ENCODE data around the gene ARSB.
A peak's percentile ranks its signal among the peaks of the same experiment; 100 is the strongest.
"Not testable (repeated sequence)": the region's sequence is repeated elsewhere in the genome, so short reads cannot be mapped to it uniquely, and the experiment has no call there.

Gene ARSB

GRCh38 chr5:78909224-78909983 is 75.7 kb downstream of the ARSB start:
- H3K27ac ChIP-seq (ENCODE audit: low read length); H3K27me3 ChIP-seq (ENCODE audit: control insufficient read depth, insufficient read depth, low read length); H3K4me3 ChIP-seq (ENCODE audit: low read length): not testable (repeated sequence)

GRCh38 chr5:78908173-78909061 is 76.7 kb downstream of the ARSB start:
- peak overlapping the region; percentile 14 for H3K4me3 ChIP-seq (ENCODE audit: low read length)
- no peaks in the 10 kb centered on the region for H3K9me3 ChIP-seq (ENCODE audit: control insufficient read depth, low read depth, low read length)
- H3K36me3 ChIP-seq (ENCODE audit: control insufficient read depth, low read depth, low read length) = no peaks in the 10 kb centered on the region
- H3K9ac ChIP-seq (ENCODE audit: low read length) = no peak overlapping the region
- no peak overlapping the region for H3K27ac ChIP-seq (ENCODE audit: low read length)
- no peaks in the 10 kb centered on the region for H3K27me3 ChIP-seq (ENCODE audit: control insufficient read depth, insufficient read depth, low read length)
- peaks cover 8% of the 10 kb centered on the region for H3K4me1 ChIP-seq (ENCODE audit: control insufficient read depth, low read depth, low read length)

More at GRCh38 chr5:78909224-78909983, 75.7 kb downstream of the ARSB start:
- not testable (repeated sequence) for H3K4me1 ChIP-seq (ENCODE audit: control insufficient read depth, low read depth, low read length); H3K36me3 ChIP-seq (ENCODE audit: control insufficient read depth, low read depth, low read length); H3K9me3 ChIP-seq (ENCODE audit: control insufficient read depth, low read depth, low read length); H3K9ac ChIP-seq (ENCODE audit: low read length)

GRCh38 chr5:78907255-78907891 is 77.7 kb downstream of the ARSB start:
- no peaks in the 10 kb centered on the region for H3K9me3 ChIP-seq (ENCODE audit: control insufficient read depth, low read depth, low read length)
- H3K27me3 ChIP-seq (ENCODE audit: control insufficient read depth, insufficient read depth, low read length) = no peaks in the 10 kb centered on the region
- peaks cover 12% of the 10 kb centered on the region for H3K4me1 ChIP-seq (ENCODE audit: control insufficient read depth, low read depth, low read length)
- H3K9ac ChIP-seq (ENCODE audit: low read length) = no peak overlapping the region
- H3K27ac ChIP-seq (ENCODE audit: low read length) = no peak overlapping the region
- H3K4me3 ChIP-seq (ENCODE audit: low read length) = no peak overlapping the region
- H3K36me3 ChIP-seq (ENCODE audit: control insufficient read depth, low read depth, low read length) = no peaks in the 10 kb centered on the region

DNA sequence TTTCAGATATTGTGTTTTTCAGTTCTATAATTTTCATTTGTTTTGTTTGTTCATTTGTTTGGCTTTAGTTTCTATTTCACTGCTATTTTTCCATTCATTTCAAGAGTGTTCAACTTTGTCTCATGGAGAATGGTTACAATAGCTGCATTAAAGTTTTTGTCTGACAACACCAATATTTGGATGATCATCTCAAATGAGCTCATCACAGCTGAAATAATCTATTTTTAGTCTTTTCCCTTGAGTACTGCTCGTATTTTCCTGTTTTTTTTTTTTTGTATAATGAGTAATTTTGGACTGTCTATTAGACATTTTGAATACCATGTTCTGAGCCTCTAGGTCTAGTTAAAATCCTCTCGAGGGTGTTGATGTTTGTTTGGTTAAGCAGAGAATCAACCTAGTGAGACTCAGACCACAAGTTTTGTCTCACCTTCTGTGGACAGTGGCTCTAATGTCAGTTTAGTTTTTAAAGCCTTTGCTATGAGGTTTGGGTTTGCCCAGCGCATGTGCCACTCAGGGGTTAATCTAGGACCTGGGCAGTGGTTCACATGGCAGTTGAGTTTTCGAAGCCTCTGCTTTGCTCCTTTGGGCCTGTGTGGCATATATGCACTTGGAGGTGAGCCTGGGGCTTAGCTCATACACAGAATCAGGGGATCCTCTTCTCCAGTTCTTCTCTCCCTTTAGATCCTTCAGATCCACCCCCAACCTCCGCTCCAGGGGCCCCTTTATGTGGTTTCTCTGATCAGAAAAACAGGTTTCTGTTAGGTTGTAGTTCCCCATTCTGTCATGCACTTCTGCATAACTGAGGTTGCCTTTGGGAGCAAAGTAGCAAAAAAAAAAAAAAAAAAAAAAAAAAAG is 79.8 kb downstream of the ARSB start:
- Histone ChIP-seq H3K4me3 (ENCODE audit: low read length) (no peak overlapping the region), H3K27ac (ENCODE audit: low read length) (no peak overlapping the region), H3K36me3 (ENCODE audit: control insufficient read depth, low read depth, low read length) (no peaks in the 10 kb centered on the region), H3K4me1 (ENCODE audit: control insufficient read depth, low read depth, low read length) (peaks cover 12% of the 10 kb centered on the region), H3K9me3 (ENCODE audit: control insufficient read depth, low read depth, low read length) (no peaks in the 10 kb centered on the region), H3K27me3 (ENCODE audit: control insufficient read depth, insufficient read depth, low read length) (no peaks in the 10 kb centered on the region), H3K9ac (ENCODE audit: low read length) (no peak overlapping the region)

- no peaks in the 10 kb centered on the region for H3K36me3 ChIP-seq (ENCODE audit: control insufficient read depth, low read depth, low read length)
- peaks cover 8% of the 10 kb centered on the region for H3K4me1 ChIP-seq (ENCODE audit: control insufficient read depth, low read depth, low read length)
- no peak overlapping the region for H3K4me3 ChIP-seq (ENCODE audit: low read length)
- no peaks in the 10 kb centered on the region for H3K27me3 ChIP-seq (ENCODE audit: control insufficient read depth, insufficient read depth, low read length)
- no peaks in the 10 kb centered on the region for H3K9me3 ChIP-seq (ENCODE audit: control insufficient read depth, low read depth, low read length)
- H3K9ac ChIP-seq (ENCODE audit: low read length) = no peak overlapping the region
- H3K27ac ChIP-seq (ENCODE audit: low read length) = no peak overlapping the region
These were observed 81.2 kb downstream of the ARSB start for GRCh38 chr5:78903861-78904260.

GRCh38 chr5:78903353-78903752 is 81.8 kb downstream of the ARSB start:
- Histone ChIP-seq H3K27ac (ENCODE audit: low read length) (no peak overlapping the region), H3K4me3 (ENCODE audit: low read length) (no peak overlapping the region), H3K9ac (ENCODE audit: low read length) (no peak overlapping the region), H3K36me3 (ENCODE audit: control insufficient read depth, low read depth, low read length) (no peaks in the 10 kb centered on the region), H3K27me3 (ENCODE audit: control insufficient read depth, insufficient read depth, low read length) (no peaks in the 10 kb centered on the region), H3K9me3 (ENCODE audit: control insufficient read depth, low read depth, low read length) (no peaks in the 10 kb centered on the region), H3K4me1 (ENCODE audit: control insufficient read depth, low read depth, low read length) (peaks cover 4% of the 10 kb centered on the region)

DNA sequence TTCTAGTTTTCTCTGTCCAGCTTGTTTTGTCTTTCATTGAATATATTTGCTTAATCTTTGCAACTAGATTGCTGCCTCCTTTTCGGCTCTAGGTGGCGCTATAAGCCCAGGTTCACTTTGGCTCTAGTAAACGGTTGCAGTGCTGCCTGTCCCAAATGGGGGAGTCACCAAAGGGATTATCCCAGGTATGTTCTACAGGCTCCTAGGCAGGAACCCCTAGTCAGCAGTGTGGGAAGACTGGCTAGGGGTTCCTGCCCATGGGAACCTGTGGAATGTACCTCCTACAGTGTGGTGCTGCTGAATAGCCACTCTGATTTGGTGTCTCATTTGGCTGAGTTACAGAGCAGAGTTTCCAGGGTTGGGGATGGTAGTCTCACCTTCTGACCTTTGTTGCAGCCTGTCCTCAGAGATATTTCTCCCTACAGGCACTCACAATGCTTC is 85.2 kb downstream of the ARSB start:
- no peaks in the 10 kb centered on the region for H3K36me3 ChIP-seq (ENCODE audit: control insufficient read depth, low read depth, low read length)
- no peaks in the 10 kb centered on the region for H3K27me3 ChIP-seq (ENCODE audit: control insufficient read depth, insufficient read depth, low read length)
- no peak overlapping the region for H3K4me3 ChIP-seq (ENCODE audit: low read length)
- H3K27ac ChIP-seq (ENCODE audit: low read length) = no peak overlapping the region
- no peaks in the 10 kb centered on the region for H3K9me3 ChIP-seq (ENCODE audit: control insufficient read depth, low read depth, low read length)
- peaks cover 4% of the 10 kb centered on the region for H3K4me1 ChIP-seq (ENCODE audit: control insufficient read depth, low read depth, low read length)
- no peak overlapping the region for H3K9ac ChIP-seq (ENCODE audit: low read length)

- no peak overlapping the region for H3K9ac ChIP-seq (ENCODE audit: low read length)
- H3K27ac ChIP-seq (ENCODE audit: low read length) = no peak overlapping the region
- H3K36me3 ChIP-seq (ENCODE audit: control insufficient read depth, low read depth, low read length) = no peaks in the 10 kb centered on the region
- no peaks in the 10 kb centered on the region for H3K9me3 ChIP-seq (ENCODE audit: control insufficient read depth, low read depth, low read length)
- no peaks in the 10 kb centered on the region for H3K4me1 ChIP-seq (ENCODE audit: control insufficient read depth, low read depth, low read length)
- H3K27me3 ChIP-seq (ENCODE audit: control insufficient read depth, insufficient read depth, low read length) = no peaks in the 10 kb centered on the region
- H3K4me3 ChIP-seq (ENCODE audit: low read length) = no peak overlapping the region
These were observed 89.0 kb downstream of the ARSB start for GRCh38 chr5:78896132-78896531.

DNA sequence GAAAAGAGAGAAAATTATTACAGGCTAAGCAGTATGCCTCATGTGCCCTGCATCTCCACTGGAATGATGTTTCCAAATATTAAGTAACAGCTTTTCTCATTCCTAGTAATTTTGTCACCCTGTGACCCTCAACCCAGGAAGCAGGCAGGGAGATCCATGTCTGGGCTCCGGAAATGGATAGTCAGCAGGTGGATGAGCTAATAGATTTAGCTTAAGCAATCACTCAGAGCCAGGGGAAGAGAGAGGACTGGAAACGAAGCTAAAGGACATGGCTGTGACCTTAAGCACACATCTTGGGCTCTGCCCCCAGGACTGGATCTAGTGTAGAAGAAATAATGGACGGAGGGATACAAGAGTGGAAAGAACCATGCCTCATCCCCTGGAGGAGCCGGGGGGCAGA is 89.5 kb downstream of the ARSB start:
- Histone ChIP-seq H3K9ac (ENCODE audit: low read length) (no peak overlapping the region), H3K27me3 (ENCODE audit: control insufficient read depth, insufficient read depth, low read length) (no peaks in the 10 kb centered on the region), H3K4me1 (ENCODE audit: control insufficient read depth, low read depth, low read length) (no peaks in the 10 kb centered on the region), H3K27ac (ENCODE audit: low read length) (no peak overlapping the region), H3K9me3 (ENCODE audit: control insufficient read depth, low read depth, low read length) (no peaks in the 10 kb centered on the region), H3K36me3 (ENCODE audit: control insufficient read depth, low read depth, low read length) (no peaks in the 10 kb centered on the region), H3K4me3 (ENCODE audit: low read length) (no peak overlapping the region)

GRCh38 chr5:78893940-78894677 is 91.0 kb downstream of the ARSB start:
- Histone ChIP-seq H3K9me3 (ENCODE audit: control insufficient read depth, low read depth, low read length) (no peaks in the 10 kb centered on the region), H3K36me3 (ENCODE audit: control insufficient read depth, low read depth, low read length) (no peaks in the 10 kb centered on the region), H3K9ac (ENCODE audit: low read length) (no peak overlapping the region), H3K4me1 (ENCODE audit: control insufficient read depth, low read depth, low read length) (no peaks in the 10 kb centered on the region), H3K27me3 (ENCODE audit: control insufficient read depth, insufficient read depth, low read length) (no peaks in the 10 kb centered on the region), H3K4me3 (ENCODE audit: low read length) (no peak overlapping the region), H3K27ac (ENCODE audit: low read length) (no peak overlapping the region)
